DMS 273 (cell line): ENCODE measurements around the gene APC2.
A peak's percentile ranks its signal among the peaks of the same experiment; 100 is the strongest.
"Not testable (repeated sequence)": the region's sequence is repeated elsewhere in the genome, so short reads cannot be mapped to it uniquely, and the experiment has no call there.

Experiments
- DNase-seq: peaks from one replicate; lab custom pipeline; 2025; ENCODE audit not compliant: unreplicated experiment; lab: John Stamatoyannopoulos, UW

Gene APC2

DNA sequence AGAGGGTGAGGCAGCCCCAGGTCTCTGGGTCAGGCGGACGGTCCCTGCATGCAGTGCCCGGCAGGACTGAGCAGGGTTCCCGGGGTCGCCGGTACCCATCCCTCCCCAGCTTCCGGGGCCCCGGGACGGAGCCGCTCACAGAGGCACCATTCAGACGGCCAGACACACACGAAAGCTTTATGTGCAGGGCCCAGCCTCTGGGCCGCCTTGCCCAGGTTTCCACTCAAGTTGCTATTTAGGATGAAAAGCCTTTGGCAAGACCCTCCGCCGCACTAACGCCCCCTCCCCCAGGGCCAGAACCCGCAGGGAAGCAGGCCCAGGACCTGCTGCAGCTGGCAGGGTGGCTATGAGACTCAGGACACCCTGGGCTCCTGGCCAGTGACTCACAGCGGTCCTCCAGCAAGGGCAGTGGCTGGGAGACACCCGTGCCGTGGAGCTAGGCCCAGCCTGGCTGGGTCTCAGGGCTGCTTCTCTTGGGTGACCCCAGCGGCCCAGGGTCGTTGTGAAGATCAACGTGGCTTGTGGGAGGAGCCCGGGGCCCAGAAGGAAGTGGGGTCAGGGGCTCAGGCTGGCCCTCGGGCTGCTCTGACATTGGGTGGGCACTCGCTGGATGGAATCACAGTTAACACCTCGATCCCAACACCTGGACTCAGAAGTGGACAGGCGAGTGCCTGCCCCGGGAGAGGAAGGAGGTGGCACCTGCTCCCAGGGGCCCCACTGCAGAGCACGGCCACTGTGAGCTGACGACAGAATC lies 24.3 kb downstream of the APC2 start:
- DNase-seq = no peak

DNA sequence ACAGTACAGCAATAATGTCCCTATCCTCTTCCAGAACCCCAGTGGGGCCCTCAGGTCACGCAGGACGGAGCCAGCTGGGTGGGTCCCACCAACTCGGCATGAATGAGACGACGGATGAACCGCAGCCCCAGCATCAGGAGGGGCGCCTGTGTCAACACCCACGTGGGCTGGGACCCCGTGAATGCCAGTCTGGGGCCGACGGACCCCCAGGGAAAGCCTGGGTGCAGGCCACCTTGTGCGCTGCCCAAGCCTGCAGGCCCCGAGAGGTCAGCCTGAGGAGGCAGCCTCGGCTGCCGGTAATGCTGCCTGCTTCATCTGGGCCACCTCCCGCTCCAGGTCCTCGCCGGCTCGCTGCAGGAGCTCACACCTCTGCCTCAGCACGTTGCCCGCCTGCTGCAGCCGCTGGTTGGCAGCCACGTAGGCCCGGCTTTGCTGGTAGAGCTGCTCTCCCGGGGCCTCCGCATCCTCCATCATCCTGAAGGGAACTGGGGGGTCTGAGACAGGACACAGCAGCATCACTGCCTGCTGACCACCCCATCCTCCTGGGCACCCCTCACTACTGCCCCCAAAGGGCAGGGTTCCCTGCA lies 24.9 kb downstream of the APC2 start:
- no peak for DNase-seq

DNA sequence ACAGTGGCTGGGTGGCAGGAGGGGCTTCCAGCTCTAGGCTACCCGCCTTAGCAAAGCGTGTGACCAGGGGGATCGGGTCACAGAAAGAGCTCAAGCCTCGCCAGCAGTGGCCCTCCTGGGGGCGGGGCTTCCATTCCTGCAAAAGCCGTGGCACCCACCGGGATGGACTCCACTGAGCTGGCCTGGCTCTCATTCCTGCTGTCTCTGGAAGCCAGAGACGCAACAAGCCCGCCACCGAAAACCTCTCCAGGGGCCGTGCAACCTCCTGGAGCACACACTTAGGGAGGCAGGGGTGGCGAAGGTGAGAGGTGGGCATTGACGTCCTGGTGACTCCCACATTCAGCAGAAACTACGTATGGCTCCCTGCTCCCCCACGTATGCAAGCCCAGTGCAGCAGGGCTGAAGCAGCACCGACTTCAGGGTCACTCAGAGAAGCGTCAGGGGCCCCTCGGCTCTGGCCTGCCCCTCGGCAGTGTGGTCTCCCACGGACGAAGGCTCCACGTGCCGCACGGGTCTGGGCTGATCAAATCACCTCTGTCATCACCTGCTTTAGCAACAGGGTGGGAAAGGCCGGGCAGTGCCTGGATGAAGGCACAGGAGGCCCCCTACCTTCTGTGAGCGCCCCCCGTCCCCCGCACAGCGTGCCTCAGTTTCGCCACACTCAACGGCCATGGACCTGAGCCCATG lies 26.0 kb downstream of the APC2 start:
- no peak for DNase-seq

DNA sequence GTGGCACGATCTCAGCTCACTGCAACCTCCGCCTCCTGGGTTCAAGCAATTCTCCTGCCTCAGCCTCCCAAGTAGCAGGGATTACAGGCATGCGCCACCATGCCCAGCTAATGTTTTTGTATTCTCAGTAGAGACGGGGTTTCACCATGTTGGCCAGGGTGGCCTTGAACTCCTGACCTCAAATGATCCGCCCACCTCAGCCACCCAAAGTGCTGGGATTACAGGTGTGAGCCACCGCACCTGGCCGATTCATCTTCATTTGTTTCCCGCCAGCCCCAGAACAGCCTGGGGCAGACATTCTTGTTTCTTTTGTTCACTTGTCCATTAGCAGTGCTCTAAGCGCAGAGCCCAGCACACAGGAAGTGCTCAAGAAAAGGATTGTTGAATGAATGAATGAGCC lies 27.1 kb downstream of the APC2 start:
- DNase-seq = not testable (repeated sequence)

DNA sequence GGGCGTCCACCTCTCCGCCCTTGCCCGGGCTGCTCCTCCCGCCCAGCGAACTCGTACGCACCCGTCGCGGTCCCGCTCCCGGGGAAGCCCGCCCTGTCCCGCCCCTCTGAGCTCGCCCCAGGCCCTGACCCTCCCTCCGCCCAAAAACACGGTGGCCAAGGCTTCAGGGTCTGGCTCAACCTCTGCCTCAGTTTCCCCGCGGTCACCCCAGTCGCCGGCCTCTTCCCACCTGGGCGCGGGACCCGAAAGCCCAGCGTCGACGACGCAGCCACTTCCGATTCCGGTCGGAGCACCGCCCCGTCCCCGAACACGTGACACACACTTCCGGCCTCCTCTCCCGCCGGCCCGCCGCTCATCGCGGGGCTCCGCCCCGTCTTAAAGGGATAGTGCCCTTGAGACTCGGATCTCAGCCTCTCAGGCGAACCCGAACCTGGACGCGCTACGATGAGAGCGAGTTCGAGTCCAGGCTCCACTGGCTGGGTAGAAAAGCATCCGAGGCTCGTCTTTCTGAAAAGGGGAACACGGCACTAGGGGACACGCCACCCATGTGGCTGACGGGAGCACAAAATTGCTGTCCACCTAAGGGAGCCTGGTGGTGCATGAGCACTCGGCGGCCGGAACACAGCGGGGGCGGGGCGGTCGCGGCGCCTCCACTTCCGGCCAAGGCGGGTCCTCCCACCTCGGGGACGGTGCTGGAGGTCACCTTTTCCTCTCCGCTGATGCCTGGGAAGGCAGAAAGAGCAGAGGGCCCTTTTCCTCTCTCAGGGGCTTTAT lies 29.2 kb downstream of the APC2 start, which contains the start of gene C19orf25:
Gene C19orf25, minus strand, starts transcription at position 282 of the 774 bp plus-strand sequence. CDS start 312 bp downstream, outside the sequence.
- DNase-seq = peak; percentile 98

DNA sequence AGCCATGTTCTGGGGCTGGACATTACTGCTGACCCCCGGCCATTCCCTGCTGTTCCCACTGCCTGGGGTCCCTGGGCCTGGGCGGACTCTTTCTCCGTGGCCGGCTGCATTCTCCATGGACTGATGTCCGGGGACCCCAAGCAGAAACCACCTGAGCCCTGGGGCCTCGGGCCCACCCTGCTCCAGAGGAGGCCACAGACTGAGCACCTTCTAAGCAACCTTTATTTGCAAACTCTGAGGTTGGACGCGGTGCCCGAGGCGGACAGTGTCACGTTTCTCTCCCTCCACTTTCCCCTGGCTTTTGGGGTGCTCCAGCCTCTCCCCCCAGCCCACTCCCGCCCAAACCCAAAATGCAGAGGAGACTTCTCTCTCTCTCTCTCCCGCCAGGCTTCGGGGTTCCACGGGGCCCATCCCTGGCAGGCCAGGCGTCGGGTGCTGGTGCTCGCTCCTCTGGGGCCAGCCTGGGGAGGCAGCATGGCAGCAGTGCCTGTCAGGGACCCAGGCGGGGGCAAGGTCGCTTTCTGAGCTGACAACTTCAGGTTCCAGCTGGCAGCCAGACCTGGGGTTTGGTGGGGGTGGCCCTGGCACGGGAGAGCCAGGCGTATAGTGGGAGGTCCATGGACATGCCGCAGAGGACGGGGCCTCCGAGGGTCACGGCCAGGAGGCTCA lies 31.4 kb downstream of the APC2 start:
- no peak for DNase-seq

DNA sequence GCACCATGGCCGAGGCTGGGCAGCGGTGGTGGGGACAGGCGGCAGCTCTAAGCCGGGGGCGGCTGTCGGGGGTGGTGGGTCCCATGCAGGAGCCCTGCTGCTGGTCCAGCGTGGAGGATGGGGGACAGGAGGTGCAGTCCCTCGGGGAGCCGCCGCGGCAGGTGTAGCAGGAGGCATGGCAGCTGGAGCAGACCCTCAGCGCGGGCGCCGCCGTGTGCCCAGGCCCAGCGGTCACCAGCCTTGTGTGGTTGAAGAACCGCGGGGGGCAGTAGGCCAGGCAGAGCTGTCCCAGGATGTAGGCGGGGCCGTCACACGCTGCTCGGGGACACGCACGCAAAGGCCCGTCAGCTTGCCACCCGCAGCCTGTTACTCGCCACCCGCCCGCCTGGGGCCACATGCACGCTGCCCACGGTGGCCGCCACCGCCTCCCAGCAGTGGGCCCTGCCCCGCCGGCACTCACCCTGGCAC lies 32.0 kb downstream of the APC2 start:
- no peak for DNase-seq

DNA sequence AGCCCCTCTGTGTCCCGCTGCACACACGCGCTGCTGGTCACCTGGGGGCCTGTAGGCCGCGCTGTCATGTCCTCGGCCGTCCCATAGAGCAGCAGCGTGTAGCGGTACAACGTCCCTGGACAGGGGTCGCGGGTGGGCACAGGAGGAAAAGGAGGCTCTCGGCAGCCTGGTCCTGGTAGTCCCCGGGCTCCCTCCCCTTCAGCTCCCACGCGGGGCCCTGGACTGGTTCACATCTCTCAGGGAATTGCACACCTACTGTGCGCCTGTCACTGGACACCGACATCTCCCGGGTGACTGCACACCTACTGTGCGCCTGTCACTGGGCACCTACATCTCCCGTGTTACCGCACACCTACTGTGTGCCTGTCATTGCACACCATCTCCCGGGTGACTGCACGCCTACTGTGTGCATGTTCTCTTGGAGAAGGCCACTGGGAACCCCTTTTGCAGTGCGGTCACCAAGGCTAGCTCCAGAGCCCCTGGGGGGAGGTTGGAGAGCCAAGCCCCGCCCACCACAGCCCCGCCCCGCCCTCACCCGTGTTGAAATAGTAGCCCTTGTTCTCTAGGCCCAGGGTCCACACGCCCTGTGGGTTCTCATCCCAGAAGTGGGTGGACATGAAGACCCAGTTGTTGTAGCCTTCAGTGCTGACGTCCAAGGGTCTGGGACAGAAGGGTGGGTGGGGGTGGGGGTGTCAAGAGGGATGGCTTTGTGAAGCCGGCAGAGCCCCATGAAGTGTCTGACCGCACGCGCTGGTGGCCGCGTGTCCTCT lies 32.6 kb downstream of the APC2 start:
- no peak for DNase-seq

DNA sequence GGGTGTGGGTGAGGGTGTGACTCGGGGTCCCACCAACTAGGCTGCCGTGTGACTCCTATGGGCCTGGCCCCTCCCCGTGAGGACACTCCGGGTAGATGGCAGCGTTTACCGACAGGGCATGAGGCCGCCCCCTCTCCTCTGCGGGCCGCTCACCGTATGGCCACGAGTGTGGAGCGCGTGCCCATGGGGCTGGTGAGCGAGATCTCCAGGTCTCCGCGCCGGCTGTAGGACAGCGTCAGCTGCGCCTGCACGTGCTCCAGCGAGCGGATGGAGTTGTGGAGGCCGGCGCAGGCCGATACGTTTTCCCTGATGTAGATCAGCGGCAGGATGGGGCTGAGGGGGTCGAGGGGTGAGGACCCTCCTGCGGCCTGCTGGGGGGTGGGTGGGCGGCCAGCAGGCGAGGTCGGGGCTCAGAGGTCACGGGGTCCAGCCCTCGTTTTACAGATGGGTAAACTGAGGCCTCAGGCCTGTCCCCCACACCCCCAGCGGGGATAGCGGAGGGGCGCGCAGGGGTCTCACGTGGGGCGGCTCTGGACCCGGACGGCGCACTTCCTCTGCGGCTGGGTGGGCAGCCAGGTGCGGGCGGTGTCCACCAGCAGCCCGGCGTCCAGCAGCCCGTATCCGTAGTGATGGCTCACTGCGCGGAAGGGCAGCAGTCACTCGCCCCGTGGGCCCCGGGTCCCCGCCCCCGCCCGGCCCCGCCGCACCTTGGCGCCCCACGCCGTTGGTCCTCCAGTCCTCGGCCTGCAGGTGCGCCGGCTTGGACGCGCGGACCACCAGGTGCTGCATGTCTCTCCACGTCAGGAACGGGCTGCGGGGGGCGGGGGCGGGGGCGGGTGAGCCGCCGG lies 33.4 kb downstream of the APC2 start:
- no peak for DNase-seq

DNA sequence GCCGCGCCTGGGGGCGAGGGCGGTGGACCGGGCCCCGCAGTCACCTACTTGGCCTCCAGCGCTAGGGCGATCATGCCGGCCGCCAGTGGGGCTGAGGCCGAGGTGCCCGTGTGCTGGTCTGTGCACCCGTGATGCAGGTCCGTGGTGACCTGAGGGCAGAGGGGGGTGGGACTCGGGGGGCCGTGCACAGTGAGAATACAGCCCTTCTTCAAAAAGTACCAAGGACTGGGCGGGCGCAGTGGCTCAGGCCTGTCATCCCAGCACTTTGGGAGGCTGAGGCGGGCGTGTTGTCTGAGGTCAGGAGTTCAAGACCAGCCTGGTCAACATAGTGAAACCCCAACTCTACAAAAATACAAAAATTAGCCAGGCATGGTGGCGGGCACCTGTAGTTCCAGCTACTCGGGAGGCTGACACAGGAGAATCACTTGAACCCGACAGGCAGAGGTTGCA lies 34.1 kb downstream of the APC2 start:
- DNase-seq = no peak

DNA sequence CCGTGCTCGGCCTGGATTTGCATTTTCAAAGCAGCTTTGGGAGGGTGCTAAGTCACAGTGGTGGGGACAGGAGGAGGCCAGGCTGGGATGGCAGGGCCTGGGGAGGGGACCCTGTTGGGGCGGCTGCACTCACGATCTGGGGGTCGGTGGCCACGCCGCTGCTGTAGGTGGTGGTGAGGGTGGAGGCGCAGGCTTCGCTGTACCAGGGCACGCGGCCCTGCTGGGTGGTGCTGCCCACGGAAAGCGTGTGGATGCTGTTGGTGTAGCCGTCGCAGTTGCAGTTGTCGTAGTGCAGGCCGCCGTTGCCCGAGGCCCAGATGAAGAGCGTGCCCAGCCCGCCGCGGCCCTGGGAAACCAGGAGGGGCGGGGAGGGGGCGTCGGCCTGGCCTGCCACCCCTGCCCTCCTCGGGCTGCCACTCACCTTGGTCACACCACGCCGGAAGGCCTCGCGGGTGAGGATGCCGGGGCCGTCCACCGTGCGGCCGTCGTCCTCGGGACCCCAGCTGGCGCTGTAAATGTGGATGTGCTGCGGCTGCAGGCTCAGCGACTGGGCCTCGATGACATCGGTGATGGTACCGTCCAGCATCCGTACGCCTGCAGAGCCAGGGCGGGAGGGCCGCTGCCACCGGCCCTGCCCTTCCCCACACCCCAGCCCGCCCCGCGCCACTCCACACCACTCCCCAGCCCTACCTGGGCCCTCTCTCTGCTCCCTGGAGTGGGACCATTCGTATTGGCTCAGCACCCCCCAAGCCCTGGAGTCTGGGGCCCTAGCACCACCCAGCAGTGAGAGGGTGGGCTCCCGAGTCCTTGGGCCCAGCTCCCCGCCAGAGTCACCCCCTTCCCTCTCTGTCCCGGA lies 37.0 kb downstream of the APC2 start:
- DNase-seq = no peak

DNA sequence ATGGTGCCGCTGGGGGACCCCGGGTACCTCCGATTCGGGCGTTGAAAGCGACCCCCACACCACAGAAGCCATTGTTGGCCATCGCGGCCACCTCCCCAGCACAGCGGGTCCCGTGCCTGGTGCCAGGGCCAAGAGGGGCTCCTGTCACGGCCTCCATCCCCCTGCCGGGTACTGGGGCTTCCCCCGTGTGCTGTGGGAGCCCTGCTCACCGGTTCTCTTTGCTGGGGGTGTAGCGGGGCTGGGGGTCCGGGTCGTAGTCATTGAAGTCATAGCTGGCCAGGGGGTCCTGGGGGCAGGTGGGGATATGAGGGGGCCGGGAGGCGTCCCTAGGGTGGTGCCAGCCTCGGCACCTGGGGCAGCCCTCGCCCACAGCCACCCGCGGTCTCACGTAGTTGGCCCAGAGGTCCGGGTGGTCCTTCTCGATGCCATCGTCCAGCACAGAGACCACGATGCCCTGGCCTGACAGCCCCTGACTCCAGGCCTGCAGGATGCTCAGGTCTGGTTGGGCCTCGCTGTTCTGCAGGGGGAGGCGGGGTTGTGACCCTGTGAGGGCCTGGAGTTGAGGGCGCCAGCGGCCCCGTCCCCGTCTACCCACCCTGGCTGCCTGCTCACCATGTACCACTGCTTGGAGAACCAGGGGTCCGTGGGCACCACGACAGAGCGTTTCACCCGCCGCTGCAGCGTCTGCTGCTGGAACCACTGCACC lies 37.8 kb downstream of the APC2 start:
- DNase-seq = no peak

DNA sequence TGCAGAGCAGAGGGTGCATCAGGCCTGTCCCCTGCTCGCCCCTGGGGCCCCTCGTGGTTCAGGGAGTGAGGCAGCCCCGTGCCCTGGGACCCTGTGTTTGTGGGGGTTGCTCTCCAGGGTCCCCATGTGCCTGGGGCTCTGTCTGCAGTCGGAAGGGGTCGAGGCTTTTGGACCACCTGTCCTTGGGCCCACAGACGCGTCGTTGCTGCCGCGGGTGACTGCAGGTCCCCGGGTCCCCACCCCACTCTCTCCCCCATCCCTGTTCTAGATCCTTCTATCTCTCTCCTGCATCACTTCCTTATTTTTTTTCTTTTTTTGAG lies 38.3 kb downstream of the APC2 start:
- no peak for DNase-seq

DNA sequence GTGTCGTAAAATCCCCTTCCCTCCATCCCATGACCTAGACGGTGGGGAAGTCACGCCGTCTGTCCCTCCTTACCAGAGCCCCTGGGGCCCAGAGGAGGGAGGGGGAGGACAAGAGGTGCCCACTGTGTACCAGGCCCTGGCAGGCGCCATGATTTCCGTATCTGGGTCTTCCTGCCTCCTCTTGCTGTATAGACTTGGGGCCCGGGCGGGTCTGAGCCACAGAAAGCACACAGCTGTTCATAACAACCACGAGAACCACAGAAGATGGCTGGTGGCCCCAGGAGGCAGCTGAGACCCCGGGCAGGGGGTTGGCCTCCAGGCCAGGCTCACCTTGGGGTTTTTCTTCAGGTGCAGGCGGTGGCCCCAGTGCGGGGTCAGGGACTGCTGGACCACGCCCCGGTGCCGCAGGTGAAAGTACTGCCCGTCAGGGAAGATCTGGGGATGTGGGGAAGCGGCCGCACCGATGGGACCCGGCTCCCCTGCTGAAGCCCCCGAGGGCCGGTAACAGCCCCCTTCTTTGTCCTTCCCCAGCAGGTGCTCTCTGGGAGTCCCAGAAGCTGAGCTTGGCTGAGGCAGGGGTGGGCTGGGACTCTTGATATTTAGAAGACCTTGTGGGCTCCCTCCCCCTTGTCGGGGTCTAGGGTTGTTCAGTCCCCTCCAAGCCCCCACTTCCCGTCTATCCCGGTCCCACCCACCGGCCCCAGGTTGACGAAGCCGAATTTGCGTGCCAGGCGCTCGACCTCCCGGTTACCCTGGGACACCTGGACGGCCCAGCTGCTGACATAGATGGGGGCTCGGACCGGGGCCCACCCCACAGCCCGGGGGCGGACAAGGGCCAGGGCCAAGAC lies 39.8 kb downstream of the APC2 start:
- no peak for DNase-seq

DNA sequence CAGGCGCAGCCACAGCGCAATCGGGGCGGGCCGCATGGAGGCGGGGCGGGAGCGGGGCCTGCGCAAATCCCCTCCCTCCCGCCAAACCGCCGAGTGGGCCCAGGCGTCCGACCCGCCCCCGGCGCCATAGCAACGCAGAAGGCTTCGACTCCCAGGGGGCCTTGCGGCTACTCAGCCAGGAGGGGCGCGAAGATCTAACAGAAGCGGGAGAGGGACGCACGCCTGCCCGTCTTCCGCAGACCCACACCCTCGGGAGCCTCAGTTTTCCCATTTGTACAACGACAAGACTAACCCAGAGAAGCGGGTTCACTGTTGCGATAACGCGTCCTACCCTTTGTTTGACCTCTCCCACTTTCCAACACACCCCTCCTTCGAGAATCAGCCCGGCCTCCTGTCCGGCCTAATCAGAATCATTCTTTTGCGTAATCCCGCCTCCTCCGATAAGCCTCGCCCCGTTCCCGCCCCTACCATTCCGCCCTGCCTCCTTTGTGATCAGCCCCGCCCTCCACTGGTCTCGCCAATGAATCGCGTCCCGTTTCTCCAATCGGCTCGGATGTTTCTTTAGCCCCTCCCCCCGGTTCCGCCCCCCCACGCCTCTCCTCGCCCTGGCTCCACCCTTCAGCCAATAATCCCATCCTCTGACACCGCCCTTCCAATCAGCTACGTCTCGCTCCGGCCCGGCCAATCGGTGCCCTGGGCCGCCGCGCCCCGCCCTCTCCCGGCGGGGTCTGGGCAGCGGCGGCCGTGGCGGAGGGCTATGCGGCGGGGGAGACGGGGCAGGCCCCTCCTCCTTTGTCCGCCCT lies 40.6 kb downstream of the APC2 start, which contains the start of gene PCSK4:
Gene PCSK4, minus strand, starts transcription at position 40 of the 803 bp plus-strand sequence. Its CDS starts 4 bp downstream, at position 36.
- peak; percentile 99 for DNase-seq
